C1 segment of cervical spinal cord (tissue), 14 donors: Measurements from ENCODE around the gene LEF1.
"Not testable (repeated sequence)": the region's sequence is repeated elsewhere in the genome, so short reads cannot be mapped to it uniquely, and the experiment has no call there.

Experiments
- DNase-seq, 14 donors: peaks; one replicate each; lab custom pipeline; 2025; lab: John Stamatoyannopoulos, UW

LEF1 gene

DNA sequence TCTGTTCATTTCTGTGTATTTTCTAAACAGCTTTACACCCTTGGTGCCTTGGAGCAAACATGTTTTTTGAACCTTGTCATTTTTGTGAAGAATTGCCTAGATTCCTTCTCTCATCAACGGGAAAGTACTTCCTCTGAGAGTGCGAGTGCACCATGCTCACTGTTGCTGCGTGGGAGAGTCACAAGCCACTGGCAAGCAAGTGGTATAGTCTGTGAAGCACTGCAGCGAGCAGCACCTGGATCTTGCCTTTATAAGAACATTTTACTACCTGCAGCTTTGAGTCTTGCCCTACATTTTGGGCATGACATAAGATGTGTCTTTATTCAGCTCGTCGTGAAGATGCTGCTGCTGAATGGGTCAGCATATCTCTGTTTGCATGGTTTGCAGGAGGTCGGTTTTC, 134.2 kb downstream of the LEF1 start:
- DNase-seq, result no peak

DNA sequence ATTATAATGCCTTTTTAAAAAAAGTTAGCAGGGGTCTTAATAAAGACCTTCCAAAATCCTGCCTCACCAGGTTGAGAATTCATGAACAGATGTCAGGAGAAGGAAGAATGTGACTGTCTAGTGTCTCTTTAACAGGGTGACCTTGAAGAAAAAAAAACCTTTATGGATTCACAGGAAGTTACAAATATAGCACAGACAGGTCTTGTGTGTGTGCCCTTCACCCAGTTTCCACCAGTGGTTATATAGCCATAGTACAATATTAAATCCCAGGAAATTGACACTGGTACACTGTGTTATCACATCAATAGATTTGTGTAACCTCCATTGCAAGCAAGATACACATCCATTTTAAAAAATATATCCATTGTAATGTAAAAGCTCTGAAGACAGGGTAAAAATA, 135.4 kb downstream of the LEF1 start:
- DNase-seq, result no peak

DNA sequence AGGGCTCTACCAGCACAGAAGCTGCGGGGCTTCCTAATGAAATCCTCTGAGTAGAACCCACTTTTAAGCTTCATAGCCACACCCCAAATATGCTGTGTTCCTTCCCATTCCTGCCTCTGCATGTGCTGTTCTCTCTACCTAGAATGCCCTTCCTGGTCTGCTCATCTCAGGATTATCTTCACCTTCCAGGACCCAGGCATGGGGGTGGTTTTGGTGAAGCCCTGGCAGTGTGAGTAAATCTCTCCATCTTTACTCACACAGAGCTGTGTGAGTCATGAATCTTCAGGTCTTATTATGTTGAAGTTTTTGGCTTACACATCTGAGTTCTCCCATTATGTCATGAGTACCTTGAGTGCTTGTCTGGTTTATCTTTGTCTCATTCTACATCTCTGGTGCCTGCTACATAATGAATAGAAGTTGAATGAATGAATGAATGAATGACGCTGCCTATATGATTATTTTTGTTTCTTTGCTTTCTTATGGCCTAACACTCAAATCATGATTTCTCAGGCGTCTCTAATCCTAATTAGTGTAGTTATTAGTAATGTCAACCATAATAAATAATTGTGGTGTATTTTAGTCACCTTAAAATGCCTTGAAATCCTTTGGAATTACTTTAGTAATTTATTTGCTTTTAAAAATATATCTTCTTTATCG, 137.2 kb downstream of the LEF1 start:
- DNase-seq, result no peak

DNA sequence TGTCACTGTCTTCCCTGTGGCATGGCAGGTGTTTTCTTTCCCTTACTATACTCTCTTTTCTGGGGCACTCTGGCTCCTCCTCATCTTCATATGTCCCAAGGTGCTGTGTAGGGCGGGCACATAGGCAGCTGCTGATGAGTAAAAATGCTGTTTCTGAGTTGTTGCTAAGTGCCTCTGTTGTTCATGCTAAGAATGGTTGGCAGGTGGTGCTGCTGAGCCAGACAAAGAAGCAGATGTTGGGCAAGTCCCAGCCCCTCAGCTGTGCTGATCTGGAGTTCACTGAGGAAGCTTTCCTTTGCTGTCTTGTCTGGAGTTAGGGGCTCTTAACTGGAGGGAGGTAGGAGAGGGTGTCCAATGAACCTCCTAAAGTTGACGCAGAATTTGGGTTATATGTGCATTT, 138.4 kb downstream of the LEF1 start:
- peak in 4 of 14 donors; percentile 6 to 15 (median 12) for DNase-seq

GRCh38 chr4:108029731-108030130, 139.0 kb downstream of the LEF1 start:
- peak in 1 of 14 donors; percentile 15 for DNase-seq

DNA sequence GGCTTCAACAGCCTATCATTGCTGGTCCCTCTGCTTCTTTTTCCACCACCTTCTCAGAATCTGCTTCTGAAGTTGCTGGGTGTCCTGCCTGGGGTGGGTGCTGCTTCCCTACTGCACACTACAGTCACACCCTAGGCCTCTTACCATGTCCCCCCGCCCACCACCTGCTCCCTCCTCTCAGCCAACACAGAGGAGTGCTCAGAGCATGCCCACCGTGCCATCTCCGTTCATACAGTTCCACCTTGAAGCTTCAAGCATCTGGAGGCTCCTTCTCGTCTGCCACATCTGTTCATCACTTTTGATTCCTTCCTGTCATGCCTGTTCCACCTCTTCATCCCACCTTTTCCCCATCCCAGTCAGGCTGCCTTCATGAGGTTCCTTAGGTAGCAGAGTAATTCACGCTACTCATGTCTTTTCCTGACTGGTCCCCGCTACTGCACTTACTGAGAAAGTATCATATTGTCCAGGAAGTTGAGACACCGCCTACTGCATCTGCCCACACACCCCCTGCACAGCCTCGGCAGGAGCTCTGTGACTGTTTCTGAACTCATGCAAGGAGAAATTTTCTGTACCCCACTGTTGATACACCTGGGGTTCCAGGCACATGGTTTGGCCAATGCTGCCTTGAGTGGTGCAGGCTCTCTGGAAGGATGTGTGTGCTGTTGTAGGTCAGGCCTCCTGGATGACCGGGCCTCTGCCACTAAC, 139.6 kb downstream of the LEF1 start:
- no peak for DNase-seq

GRCh38 chr4:108024878-108025165, 143.9 kb downstream of the LEF1 start:
- no peak for DNase-seq

DNA sequence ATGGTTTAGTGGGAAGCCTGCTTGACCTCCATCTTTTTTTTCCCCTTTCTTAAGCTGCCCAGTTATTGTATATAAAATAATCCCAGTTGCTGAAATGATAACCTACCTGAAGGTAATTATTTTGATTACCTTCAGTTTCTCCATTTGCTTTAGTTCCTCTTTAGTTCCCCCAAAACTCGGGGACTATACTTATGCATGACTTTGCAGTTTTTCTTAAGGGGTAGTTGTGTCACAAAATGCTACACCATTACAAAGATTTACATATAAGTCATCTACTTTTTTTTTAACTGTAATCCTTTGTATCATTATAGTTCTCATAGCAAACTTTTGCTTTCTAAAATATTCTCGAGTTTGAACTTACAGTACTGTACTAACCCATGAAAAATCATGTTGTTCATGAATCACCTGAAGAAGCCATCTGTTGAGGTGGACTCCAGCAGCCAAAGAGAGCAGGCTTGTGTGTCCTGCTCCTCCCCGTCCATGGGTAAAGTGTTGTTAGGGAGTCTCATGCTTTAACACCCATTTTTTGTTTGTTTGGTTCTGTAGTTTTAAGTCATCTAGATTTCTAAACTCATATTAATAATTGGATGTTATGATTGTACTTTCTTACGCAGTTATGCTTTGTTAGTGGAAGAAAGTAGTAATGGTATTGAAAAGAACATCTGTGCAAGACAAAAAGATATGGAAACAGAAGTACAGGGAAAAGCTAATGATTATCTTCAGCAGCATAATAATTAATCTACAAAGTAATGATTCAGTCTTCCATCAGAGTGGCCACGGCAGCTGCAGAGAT, 144.5 kb downstream of the LEF1 start:
- no peak for DNase-seq

- no peak for DNase-seq
Observed at GRCh38 chr4:108018884-108019187, 149.9 kb downstream of the LEF1 start.

- peak in 12 of 14 donors; percentile 5 to 71 (median 32) for DNase-seq
Observed at GRCh38 chr4:108018040-108018883, 150.5 kb downstream of the LEF1 start.

DNA sequence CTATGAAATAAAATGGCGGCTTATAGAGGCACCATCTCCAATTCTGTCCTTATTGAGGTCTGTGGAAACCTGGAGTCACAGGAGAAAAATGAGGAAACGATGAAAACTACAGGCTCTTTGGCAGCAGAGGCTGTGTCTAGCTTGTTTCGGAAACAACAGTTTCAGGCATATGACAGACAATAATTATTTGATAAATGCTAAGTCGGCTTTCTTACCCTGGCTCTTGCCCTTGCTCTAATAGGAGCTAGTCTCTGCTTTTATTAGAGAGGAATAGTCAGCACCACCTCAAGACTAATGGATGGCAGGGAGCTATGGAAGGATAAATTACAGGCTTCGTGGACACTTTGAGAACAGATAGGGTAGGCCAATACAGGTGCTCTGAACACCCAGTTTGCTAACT, 154.8 kb downstream of the LEF1 start:
- no peak for DNase-seq

- no peak for DNase-seq
Observed at GRCh38 chr4:108013327-108013726, 155.4 kb downstream of the LEF1 start.

DNA sequence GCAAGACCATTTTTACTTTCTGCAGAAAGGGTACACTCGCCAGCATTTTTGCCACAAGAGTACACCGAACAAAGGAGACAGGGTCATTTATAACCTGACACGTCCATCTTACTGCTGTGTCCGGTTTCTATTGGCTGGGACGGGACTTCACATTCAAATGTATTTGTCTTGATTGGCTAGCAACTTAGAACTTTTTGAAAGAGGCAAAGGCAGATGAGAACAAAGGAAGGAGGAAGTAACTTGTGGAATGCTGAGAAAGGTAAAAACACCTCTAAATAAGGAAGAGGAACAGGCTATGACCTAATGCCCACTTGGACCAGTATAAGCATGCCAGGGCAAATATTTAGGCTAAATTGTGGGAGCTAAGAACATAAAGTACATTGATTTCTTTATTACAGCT, 156.3 kb downstream of the LEF1 start:
- DNase-seq, result not testable (repeated sequence)

DNA sequence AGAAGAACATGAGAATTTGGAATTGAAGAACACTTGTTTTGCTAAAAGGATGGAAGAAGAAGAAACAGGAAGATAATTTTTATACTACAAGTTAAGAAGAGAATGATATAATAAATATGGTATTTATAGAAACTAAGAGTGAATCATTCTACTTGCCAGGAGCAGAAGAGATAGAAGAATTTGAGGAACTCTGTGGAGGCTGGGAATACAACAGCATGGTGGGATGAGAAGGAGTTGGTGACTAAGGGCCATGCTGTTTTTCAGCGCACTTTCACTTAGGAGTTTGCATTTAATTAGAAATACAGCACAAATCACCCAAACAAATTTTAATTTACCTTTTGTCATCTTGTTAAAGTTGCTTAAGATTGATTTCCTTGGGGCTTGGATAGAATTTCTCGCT, 158.6 kb downstream of the LEF1 start:
- no peak for DNase-seq

- DNase-seq, result no peak
Observed at GRCh38 chr4:108008721-108009120, 160.0 kb downstream of the LEF1 start.

DNA sequence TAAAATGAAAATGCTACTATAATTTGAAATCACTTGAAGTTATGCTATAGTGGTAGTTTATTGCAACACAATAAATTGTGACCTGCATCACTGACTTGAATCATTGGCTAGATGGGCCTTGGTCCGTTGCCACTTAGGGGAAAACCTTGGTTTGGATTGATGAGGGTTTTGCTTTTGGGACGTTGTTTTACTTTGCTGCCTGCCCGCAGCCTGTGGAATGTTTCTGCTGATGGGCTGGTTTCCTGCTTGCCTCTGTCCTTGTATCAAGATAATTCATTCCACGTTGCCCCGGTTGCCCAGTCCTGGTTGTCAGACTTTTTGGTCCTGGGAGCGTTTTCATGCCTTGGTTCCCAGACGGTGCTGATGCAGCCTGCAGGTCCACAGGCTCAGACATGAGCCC, 160.7 kb downstream of the LEF1 start:
- no peak for DNase-seq

GRCh38 chr4:108006361-108006760, 162.4 kb downstream of the LEF1 start:
- DNase-seq, result no peak

DNA sequence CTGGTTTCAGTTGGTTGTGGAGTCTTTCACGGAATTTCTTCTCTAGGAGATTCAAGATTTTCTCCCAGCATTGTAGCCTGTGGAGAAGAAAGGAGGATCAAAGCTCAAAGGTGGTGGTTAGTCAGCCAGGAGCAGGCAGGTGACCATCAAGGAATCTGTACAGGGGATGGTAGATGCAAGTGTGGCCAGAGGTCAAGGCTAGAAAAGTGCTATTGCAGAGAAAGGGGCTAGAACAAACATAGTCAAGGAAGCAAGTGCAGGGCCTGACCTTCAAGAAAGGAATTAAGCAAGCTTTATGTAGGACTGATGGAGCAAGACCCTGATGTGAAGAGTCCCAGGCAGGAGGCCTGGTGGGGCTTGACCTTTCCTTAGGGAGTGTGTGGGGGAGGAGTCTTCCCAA, 162.9 kb downstream of the LEF1 start:
- no peak for DNase-seq

DNA sequence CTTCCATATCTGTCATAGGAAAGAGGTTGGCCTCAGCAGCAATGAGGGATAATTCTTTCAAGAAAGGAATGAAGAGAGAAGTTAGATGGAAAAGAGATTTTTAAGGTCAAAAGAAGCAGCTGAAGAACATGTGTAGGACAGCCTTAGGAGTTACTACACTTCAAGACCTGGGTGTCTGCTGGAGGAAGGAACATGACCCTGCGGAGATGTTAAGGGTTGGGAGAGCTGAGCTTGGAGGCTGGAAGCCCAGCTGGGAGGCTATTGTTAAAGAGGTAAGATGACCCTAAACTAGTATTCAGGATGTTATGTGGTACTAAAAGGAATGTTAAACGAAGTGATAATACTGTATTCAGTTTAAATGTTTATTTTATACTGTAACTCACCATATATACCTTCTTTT, 164.1 kb downstream of the LEF1 start:
- no peak for DNase-seq

DNA sequence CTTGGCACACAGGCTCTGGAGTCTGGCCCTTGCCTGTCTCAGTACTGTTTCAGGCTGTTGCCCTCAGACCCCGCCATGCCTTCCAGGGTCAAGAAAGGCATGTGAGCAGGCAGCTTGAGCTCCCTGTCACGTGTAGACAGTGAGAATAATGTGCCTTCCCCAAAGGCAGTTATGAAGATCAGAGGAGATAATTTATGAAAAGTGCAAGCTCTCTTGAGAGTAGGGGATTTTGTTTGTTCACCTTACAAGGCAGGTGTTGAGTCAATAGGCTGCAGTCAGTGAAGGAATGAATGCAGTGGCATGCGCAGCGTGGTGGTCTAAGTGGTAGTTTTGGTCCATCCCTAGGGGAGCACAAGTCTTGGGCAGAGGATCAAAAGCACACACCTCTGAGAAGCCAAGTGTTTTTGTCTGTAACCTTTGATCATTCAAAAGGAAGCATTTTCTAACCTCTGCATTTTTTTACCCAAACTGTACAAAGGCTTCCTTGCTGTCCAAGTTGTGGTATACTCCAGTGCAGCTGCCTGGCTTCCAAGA, 164.7 kb downstream of the LEF1 start:
- no peak for DNase-seq

DNA sequence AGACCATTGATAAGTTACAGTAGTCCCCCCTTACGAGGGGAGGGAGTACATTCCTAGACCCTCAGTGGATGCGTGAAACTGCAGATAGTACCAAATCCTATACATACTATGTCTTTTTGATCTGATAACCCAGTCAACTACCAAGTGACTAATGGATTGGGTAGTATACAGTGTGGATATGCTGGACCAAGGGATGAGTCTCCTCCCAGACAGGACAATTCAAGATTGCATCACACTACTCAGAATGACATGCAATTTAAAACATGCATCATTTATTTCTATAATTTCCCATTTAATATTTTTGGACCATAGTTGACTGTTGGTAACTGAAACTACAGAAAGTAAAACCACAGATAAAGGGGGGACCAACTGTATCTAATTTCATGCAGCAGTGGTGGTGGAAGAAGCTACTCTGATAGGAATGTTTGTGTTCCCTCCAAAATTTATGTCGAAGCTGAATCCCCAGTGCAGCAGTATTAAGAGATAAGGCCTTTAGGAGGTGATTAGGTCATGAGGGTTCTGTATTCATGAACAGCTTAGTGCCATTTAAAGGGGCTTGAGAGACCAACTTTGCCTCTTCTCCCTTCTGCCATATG, 167.1 kb downstream of the LEF1 start:
- no peak for DNase-seq
